NCI-H345 (cell line): ENCODE results near the gene FANCI.
"Not testable (repeated sequence)": the region's sequence is repeated elsewhere in the genome, so short reads cannot be mapped to it uniquely, and the experiment has no call there.

ENCODE experiments used
- DNase-seq: peaks from one replicate; lab custom pipeline; 2025; lab: John Stamatoyannopoulos, UW

Gene FANCI

DNA sequence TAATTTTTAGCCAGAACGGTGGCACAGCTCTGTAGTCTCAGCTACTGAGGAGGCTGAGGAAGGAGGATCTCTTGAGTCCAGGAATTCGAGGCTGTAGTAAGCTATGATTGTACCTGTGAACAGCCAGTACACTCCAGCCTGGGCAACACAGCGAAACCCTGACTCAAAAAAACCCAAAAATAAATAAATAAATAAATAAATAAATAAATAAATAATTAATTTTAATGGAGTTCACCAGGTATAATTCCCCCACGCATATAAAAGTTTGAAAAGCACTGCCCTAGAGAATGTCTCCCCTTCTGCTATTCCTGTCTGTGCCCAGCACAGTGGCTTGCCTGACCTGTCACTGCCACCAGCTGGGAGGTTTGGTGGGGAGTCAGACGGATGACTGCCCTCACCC is 18.2 kb upstream of the FANCI start:
- no peak for DNase-seq

- no peak for DNase-seq
Measured at GRCh38 chr15:89226359-89227221, 17.2 kb upstream of the FANCI start.

- no peak for DNase-seq
Measured at GRCh38 chr15:89227425-89227824, 16.4 kb upstream of the FANCI start.

DNA sequence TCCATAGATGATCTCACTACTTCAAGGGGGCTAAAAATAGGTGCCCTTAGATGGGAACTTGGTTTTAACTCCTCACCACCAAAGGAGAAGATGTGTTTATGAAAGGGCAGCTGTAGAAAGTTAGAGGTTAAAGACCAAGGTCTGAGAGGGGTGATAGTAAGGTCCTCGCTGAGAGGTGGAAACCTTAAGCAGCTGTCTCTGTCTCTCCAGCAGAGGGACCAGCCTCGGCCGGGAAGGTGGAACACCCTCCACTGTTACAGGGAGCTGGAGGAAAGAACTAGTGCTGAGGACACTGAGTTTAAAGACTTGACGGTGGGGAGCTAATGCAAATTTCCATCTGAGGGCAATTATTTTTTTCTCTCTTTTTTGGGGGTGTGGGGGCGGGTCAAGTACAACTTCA is 13.5 kb upstream of the FANCI start:
- DNase-seq, result no peak

DNA sequence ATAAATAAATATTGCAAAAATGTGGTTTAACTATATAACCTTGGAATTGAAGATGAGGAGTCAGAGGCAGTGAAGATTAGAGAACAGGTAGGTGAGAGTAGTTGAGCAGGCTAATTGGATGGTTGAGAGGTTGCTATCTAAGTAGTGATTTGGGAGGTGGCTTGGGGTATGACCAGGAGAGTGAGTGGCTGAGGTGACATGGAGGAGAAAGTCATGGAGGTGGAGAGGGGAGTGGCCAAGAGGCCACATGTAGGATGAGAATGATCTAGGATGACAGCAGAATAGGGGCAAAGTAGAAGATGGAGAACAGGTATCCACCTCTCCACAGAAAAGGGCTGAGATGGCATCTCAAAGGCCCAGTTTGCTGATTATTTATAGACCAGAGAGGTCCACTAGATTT is 11.9 kb upstream of the FANCI start:
- DNase-seq, result no peak

DNA sequence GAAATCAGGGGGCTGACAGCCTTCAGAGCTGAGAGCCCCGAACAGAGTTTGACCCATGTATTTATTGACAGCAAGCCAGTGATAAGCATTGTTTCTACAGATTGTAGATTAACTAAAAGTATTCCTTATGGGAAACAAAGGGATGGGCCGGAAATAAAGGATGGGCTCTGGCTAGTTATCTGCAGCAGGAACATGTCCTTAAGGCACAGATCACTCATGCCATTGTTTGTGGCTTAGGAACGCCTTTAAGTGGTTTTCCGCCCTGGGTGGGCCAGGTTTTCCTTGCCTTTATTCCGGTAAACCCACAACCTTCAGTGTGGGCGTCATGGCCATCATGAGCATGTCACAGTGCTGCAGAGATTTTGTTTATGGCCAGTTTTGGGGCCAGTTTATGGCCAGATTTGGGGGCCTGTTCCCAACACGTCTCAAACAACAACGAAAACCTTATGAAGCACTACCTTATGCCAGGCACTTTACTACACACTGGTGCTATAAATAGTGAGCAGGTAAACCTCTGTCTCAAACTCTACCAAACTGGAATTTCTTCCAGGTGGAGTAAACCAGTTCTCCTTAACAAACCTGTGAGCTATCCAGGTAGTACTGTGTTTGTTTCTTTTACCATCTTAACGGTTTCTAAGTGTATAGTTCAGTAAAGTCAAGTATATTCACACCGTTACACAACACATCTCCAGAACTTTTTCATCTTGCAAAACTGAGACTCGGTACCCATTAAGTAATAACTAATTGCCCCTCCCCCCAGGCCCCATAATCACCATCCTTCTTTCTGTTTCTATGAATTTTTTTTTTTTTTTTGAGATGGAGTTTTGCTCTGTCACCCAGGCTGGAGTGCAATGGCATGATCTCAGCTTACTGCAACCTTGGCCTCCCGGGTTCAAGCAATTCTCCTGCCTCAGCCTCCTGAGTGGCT is 3.6 kb upstream of the FANCI start:
- not testable (repeated sequence) for DNase-seq

GRCh38 chr15:89243046-89243690 is 611 bp upstream of the FANCI start:
- DNase-seq, result no peak

GRCh38 chr15:89244574-89244903 is 760 bp downstream of the FANCI start:
- DNase-seq, result no peak

DNA sequence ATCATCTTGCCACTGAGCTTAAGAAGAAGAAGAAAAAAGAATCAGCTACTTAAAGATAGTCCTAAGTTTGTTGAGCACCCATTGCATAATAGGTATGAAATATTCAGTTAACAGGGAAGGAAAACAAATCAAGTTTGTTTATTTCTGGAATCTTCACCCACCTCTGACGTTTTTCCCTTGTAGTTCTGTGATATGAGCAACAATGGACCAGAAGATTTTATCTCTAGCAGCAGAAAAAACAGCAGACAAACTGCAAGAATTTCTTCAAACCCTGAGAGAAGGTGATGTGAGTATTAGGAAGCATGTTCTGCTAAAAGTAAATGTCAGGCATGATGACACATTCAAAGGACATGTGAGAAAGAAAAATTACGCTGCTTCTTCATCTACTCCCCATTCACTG is 3.7 kb downstream of the FANCI start:
- no peak for DNase-seq

DNA sequence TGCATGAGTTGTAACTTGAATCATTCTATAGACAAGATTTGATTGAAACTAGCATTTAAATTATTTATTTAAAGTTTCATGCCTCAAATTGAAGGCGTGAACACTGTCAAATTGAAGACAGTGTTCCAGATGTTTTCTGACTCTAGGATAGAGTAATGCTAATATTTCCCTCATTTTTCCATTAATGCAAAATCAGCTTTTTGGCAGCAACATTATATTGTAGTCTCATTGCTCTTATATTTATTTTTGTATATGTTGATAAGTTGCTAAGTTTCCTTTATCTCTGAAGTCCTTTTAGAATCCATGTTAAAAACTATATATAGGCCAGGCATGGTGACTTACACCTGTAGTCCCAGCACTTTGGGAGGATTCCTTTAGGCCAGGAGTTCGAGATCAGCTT is 4.8 kb downstream of the FANCI start:
- DNase-seq, result no peak

GRCh38 chr15:89250142-89250541 is 6.4 kb downstream of the FANCI start:
- DNase-seq, result not testable (repeated sequence)

GRCh38 chr15:89277281-89277680 is 33.5 kb downstream of the FANCI start:
- DNase-seq, result not testable (repeated sequence)

- DNase-seq, result no peak
Measured at GRCh38 chr15:89278307-89278706, 34.5 kb downstream of the FANCI start.

DNA sequence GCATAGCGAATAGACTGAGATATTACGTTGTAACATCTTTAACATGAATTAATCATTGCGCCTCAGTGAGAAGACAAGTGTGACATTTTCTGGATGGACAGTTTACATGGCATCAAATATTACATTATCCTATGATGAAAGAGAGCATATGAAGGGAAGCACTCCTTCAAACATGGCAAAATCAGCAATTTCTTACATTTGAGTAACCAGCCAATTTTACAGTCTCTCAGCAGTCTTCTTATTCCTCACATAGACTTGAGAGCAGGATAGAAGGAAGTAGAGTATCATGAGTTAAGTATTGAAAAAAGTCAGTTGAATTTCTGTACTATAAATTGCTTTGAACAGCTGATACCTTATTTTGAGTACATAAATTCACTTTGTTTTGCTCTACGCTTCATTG is 38.9 kb downstream of the FANCI start:
- DNase-seq, result no peak

DNA sequence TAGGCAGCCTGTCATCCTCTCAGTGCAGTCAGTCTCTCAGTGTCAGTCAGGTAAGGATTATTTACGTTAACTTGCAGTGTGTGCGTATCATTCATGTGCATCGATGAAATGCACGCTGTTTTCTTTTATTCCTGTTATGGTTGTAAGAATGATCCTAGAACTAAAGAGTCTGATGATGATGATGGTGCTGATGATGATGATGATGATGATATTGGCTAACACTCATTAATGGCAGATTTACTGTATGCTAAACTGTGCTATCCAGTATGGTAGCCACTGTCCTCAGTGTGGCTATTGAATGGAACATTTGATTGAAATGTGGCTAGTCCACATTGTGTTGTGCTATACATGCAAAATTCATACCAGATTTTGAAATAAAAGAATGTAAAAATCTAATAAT is 39.4 kb downstream of the FANCI start:
- no peak for DNase-seq

DNA sequence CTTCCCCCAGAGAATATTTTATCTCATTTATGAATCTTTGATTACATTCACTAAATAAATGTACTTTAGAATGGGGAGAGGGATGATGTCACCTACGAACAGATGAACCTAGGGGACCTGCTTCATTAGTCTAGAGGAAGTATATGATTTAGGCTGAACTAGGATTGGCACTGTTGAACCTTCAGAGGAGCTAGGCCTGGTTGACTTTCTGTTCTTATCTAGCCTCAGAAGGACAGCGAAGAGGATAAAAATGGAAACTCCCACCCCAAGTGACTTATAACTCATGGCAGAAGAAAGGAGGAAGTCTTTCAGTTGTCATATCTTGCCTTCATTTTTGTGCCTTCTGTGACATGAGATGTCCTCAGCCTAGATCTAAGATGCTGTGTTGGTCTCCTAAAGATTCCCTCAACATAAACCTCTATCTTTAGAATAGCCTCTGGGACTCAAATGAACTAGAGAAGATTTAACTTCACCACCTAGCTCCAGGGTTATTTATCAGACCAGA is 48.2 kb downstream of the FANCI start:
- DNase-seq, result no peak

DNA sequence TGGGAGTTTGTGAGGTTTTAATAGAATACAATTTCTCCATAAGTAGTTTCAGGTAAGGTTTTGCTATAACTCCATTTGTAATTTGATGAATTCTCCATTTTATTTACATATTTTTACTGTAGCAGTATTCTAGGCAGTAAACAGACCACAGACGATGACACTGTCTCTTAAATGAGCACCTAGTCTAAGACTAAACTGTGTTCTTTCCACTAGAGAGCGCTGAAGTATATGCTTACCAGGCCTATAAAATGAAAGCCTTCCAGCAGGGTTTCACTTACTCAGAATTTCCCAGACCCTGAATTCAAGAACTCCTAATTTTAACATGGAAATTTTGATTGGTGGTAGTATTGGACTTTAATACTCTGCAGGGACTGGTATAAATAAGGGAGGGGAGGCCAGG is 49.2 kb downstream of the FANCI start:
- DNase-seq, result no peak

DNA sequence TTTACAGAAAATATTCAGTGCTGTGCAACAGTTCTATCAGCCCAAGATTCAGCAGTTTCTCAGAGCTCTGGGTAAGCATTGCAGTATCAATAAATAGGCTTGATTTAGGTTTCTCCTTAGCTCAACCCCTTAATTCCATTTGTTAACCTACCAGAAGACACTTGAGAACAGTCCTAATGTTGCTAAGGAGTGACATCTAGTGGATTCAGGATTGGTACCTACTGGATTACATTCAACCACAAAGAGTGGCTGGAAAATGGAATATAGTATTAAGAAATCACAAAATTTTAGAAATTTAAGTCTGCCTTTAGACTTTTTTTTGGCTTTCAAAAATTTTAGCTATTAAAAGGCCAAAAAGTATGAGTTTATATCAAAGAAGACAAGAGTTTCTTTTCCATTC is 56.1 kb downstream of the FANCI start:
- no peak for DNase-seq

- DNase-seq, result no peak
Measured at GRCh38 chr15:89301304-89302089, 57.7 kb downstream of the FANCI start.

GRCh38 chr15:89303986-89304385 is 60.2 kb downstream of the FANCI start:
- no peak for DNase-seq

GRCh38 chr15:89305395-89305794 is 61.6 kb downstream of the FANCI start:
- DNase-seq, result no peak
